GM12865 (cell line): ENCODE measurements around the gene DEAF1.

Experiments used
- DNase-seq: peaks from one replicate; pipeline ENCODE4 v3.0.0; 2010; ENCODE audit warnings: low read depth
- H3K4me3 ChIP-seq: 2 replicates; pipeline ENCODE4 v1.5.1; 2011; ENCODE audit warnings: mild to moderate bottlenecking, low read depth, low read length, control low read depth
- TF ChIP-seq, protein P1 (sequence below): IDR thresholded peaks from 2 replicates; pipeline ENCODE4 v1.5.1; 2011; ENCODE audit warnings: low read length, control low read depth, low read depth, inconsistent platforms; ENCODE audit not compliant: insufficient read depth; ENCODE audit errors: missing control alignments

The DEAF1 gene

DNA sequence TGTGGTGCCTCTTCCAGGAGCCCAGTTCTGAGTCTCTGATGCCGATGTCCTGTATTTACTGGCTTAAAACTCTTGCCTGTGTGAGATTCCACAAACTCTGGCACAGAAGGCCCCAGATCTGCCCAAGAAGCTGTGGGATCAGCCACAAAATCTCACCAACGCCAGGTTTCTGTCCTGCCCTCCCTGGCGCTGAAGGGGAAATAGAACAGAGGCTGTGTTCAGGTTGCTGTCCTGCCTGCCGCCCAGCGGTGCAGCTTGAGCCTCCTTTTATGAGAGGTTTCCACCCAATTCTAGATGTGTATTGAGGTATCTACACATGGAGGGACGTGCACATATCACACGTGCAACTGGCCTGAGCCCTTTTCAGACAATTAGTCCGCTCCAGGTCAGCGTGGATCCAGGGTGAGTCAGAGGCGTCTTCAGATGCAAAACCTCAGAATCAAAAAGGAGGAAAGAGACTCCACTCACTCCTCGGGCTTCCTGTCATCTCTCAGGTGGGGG, 2.8 kb upstream of the DEAF1 start:
- no peak for DNase-seq
- TF ChIP-seq, protein P1, sequence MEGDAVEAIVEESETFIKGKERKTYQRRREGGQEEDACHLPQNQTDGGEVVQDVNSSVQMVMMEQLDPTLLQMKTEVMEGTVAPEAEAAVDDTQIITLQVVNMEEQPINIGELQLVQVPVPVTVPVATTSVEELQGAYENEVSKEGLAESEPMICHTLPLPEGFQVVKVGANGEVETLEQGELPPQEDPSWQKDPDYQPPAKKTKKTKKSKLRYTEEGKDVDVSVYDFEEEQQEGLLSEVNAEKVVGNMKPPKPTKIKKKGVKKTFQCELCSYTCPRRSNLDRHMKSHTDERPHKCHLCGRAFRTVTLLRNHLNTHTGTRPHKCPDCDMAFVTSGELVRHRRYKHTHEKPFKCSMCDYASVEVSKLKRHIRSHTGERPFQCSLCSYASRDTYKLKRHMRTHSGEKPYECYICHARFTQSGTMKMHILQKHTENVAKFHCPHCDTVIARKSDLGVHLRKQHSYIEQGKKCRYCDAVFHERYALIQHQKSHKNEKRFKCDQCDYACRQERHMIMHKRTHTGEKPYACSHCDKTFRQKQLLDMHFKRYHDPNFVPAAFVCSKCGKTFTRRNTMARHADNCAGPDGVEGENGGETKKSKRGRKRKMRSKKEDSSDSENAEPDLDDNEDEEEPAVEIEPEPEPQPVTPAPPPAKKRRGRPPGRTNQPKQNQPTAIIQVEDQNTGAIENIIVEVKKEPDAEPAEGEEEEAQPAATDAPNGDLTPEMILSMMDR, result no peak
- no peak overlapping the region for H3K4me3 ChIP-seq

DNA sequence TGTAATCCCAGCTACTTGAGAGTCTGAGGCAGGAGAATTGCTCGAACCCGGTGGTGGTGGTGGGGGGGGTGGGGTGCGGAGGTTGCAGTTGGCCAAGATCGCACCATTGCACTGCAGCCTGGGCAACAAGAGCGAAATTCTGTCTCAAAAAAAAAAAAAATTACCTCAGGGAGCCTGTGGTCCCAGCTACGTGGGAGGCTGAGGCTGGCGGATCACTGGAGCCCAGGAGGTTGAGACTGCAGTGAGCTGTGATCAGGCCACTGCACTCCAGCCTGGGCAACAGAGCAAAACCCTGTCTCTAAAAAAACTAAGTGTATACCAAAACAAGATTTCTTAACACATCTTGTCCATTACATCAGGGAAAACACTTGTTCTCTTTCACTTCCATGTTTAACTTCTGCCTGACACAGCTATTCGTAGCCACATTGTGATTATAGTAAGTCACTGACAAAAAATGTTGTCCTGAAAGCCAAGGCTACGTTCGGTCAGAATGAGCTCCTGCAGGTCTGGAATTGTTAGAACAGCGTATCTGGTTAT, 2.0 kb upstream of the DEAF1 start:
- H3K4me3 ChIP-seq, result peak overlapping the region; percentile 81
- TF ChIP-seq, protein P1, result no peak
- peak; percentile 41 for DNase-seq

DNA sequence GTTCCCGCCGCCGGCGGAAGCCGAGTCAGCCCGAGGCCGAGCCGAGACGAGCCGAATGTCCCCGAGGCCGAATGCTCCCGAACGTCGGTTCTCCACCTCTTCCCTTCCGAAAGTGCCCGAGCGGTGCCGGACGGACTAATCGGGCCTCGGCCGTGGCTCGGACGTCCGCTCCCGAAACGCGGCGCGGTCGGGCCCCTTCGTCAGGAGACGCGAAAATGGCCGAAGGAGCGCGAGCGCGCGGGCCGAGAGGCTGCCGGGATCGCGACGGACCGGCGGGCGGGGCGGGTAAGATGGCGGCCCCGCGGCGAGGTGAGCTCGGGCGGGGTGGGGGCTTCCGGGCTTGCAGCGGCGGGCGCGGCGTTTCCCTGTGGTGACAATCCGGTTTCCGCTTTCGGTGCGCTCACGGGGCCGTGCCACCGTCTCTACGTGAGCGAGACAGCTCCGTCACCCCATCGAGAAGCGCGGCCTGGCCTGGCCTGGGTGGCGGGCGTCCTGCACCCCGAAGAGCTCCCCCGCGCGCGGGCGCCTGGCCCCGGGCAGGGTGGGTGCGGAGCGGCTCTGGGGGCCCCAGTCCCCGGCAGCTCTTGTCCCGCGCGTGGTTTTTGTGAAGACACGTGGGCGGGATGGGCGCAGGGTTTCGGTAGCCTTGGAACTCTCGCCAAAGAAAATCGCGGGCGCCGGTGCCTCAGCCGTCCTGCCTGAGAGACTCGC, 671 bp upstream of the DEAF1 start, which contains the start of gene TMEM80:
Gene TMEM80 (plus strand): TSS at position 279 of the 711 bp plus-strand sequence. CDS start 12 bp downstream, at position 291.
- peak; percentile 99 for DNase-seq
- H3K4me3 ChIP-seq, result peak within 1 kb of the TSS; percentile 81
- TF ChIP-seq, protein P1, result no peak

- DNase-seq, result no peak
- TF ChIP-seq, protein P1, result no peak
- H3K4me3 ChIP-seq, result peak overlapping the region; percentile 81
Observed at GRCh38 chr11:695288-695537, 191 bp upstream of the DEAF1 start.

- TF ChIP-seq, protein P1, result no peak
- no peak for DNase-seq
- H3K4me3 ChIP-seq, result peak overlapping the region; percentile 51
Observed at GRCh38 chr11:693887-694562, 997 bp downstream of the DEAF1 start.

GRCh38 chr11:693415-693831, 1.6 kb downstream of the DEAF1 start:
- DNase-seq, result no peak
- TF ChIP-seq, protein P1, result no peak
- peak overlapping the region; percentile 51 for H3K4me3 ChIP-seq
